H1 (cell line): ENCODE results near the gene DACT3. TPM values are rescaled to one million over a fixed set of nuclear protein-coding genes. Genes with fewer than 3 reads are reported as not detected.

Source experiments
- CTCF ChIA-PET: fragments of 300-600 bp; sonication (Branson Sonifier 250); formaldehyde crosslinking; loops from one replicate; lab custom pipeline; 2021; ENCODE audit not compliant: partially characterized antibody; lab: Charles Lee
- POLR2A ChIA-PET: fragments of 300-600 bp; sonication (Branson Sonifier 250); formaldehyde crosslinking; loops from one replicate; lab custom pipeline; 2021; ENCODE audit warnings: inconsistent platforms; ENCODE audit not compliant: partially characterized antibody; lab: Charles Lee
- DNase-seq, 2 experiments: peaks; one replicate each; pipeline versions ENCODE4 v3.0.0 to v3.0.0-alpha.2; 2010 to 2022; ENCODE audit warnings: low spot score in 2 of 2, low read depth in 1 of 2, mixed read lengths in 1 of 2
- FAIRE-seq: peaks from 2 replicates; lab custom pipeline; 2011; peaks lifted over from hg19 to GRCh38; lab: Jason Lieb, UNC
- H2AFZ ChIP-seq: 2 replicates; pipeline ENCODE4 v1.8.1; 2012; ENCODE audit warnings: low read length, inconsistent platforms
- H2AK5ac ChIP-seq: 2 replicates; pipeline ENCODE4 v1.6.1; 2013; ENCODE audit warnings: low read depth, low read length
- H2BK120ac ChIP-seq: replicated peaks from 2 replicates; pipeline ENCODE3; 2013; ENCODE audit warnings: low read depth, low read length, inconsistent platforms
- H2BK12ac ChIP-seq: 2 replicates; pipeline ENCODE4 v1.6.1; 2013; ENCODE audit warnings: low read depth, low read length
- H2BK15ac ChIP-seq: 2 replicates; pipeline ENCODE4 v1.6.1; 2013; ENCODE audit warnings: low read length
- H2BK20ac ChIP-seq: 2 replicates; pipeline ENCODE4 v1.6.1; 2013; ENCODE audit warnings: low read length
- H2BK5ac ChIP-seq: 2 replicates; pipeline ENCODE4 v1.6.1; 2013; ENCODE audit warnings: low read depth, low read length
- H3K14ac ChIP-seq: 2 replicates; pipeline ENCODE4 v1.6.1; 2013; ENCODE audit warnings: inconsistent platforms; ENCODE audit not compliant: insufficient read length
- H3K18ac ChIP-seq: 2 replicates; pipeline ENCODE4 v1.6.1; 2013; ENCODE audit warnings: low read length; ENCODE audit errors: extremely low read depth
- H3K23ac ChIP-seq: 2 replicates; pipeline ENCODE4 v1.6.1; 2013; ENCODE audit warnings: inconsistent platforms; ENCODE audit not compliant: insufficient read length
- H3K23me2 ChIP-seq: 2 replicates; pipeline ENCODE4 v1.6.1; 2013; ENCODE audit warnings: low read depth, low read length
- H3K27ac ChIP-seq: 2 replicates; pipeline ENCODE4 v1.6.1; 2011; ENCODE audit warnings: low read depth, low read length, inconsistent platforms
- H3K27me3 ChIP-seq, 4 experiments: replicated peaks in 1 of 4; 1 replicate in 1 of 4; 2 replicates in 3 of 4; pipeline versions ENCODE4 v1.6.1 to v1.8.1; 2011 to 2013; ENCODE audit warnings: low read length in 3 of 4, mild to moderate bottlenecking in 3 of 4, inconsistent platforms in 2 of 4, mixed read lengths in 2 of 4, moderate library complexity in 1 of 4; ENCODE audit not compliant: control insufficient read depth in 3 of 4, insufficient read depth in 3 of 4; ENCODE audit errors: extremely low read depth in 1 of 4
- H3K36me3 ChIP-seq, 4 experiments: 2 replicates each; pipeline versions ENCODE4 v1.6.1 to v1.8.1; 2011 to 2013; ENCODE audit warnings: mild to moderate bottlenecking in 4 of 4, low read length in 3 of 4, moderate library complexity in 2 of 4, control low read depth in 1 of 4, inconsistent platforms in 1 of 4; ENCODE audit not compliant: insufficient read depth in 4 of 4, control insufficient read depth in 2 of 4
- H3K4ac ChIP-seq: replicated peaks from 2 replicates; pipeline ENCODE3; 2013; ENCODE audit warnings: low read length, low read depth, mixed read lengths, inconsistent platforms; ENCODE audit not compliant: insufficient read length
- H3K4me1 ChIP-seq, 4 experiments: replicated peaks in 1 of 4; 1 replicate in 1 of 4; 2 replicates in 3 of 4; pipeline versions ENCODE4 v1.6.1 to v1.8.1; 2011 to 2013; ENCODE audit warnings: low read length in 3 of 4, inconsistent platforms in 2 of 4, mixed read lengths in 1 of 4; ENCODE audit not compliant: insufficient read depth in 4 of 4, control insufficient read depth in 3 of 4
- H3K4me2 ChIP-seq, 2 experiments: 2 replicates each; pipeline versions ENCODE4 v1.6.1 to v1.8.1; 2011 to 2013; ENCODE audit warnings: low read depth in 2 of 2, low read length in 2 of 2, control low read depth in 1 of 2, inconsistent platforms in 1 of 2, mild to moderate bottlenecking in 1 of 2; ENCODE audit not compliant: insufficient read depth in 1 of 2
- H3K4me3 ChIP-seq, 4 experiments: fragments of 200-600, 300-600 bp in 1 of 4; sonication (generic), shearing (Covaris generic), sonication (Bioruptor Twin) in 1 of 4; 2 replicates each; pipeline versions ENCODE4 v1.5.1 to v1.8.1; 2011 to 2016; ENCODE audit warnings: low read length in 4 of 4, low read depth in 3 of 4, control low read depth in 2 of 4, inconsistent platforms in 2 of 4, mild to moderate bottlenecking in 2 of 4, mixed read lengths in 1 of 4, moderate library complexity in 1 of 4; ENCODE audit not compliant: insufficient read depth in 2 of 4; ENCODE audit errors: extremely low read depth in 1 of 4
- H3K56ac ChIP-seq: replicated peaks from 2 replicates; pipeline ENCODE3; 2013; ENCODE audit warnings: low read depth, mild to moderate bottlenecking, mixed read lengths, low read length, inconsistent platforms; ENCODE audit not compliant: insufficient read length
- H3K79me1 ChIP-seq: 2 replicates; pipeline ENCODE4 v1.6.1; 2013; ENCODE audit warnings: low read depth, low read length, control low read depth
- H3K79me2 ChIP-seq, 2 experiments: 2 replicates each; pipeline versions ENCODE4 v1.6.1 to v1.8.1; 2012 to 2013; ENCODE audit warnings: low read length in 2 of 2, mild to moderate bottlenecking in 2 of 2, inconsistent platforms in 1 of 2; ENCODE audit not compliant: insufficient read depth in 2 of 2, control insufficient read depth in 1 of 2
- H3K9ac ChIP-seq, 4 experiments: replicated peaks in 1 of 4; 1 replicate in 1 of 4; 2 replicates in 3 of 4; pipeline versions ENCODE4 v1.6.1 to v1.8.1; 2011 to 2013; ENCODE audit warnings: low read depth in 3 of 4, low read length in 3 of 4, control low read depth in 2 of 4, mild to moderate bottlenecking in 2 of 4, moderate library complexity in 2 of 4, inconsistent platforms in 1 of 4; ENCODE audit errors: extremely low read depth in 1 of 4
- H3K9me3 ChIP-seq, 2 experiments: 2 replicates each; pipeline versions ENCODE4 v1.6.1 to v1.8.1; 2012 to 2013; ENCODE audit warnings: mild to moderate bottlenecking in 2 of 2, moderate library complexity in 2 of 2, control low read depth in 1 of 2, inconsistent platforms in 1 of 2, low read depth in 1 of 2, low read length in 1 of 2, mixed read lengths in 1 of 2; ENCODE audit not compliant: insufficient read depth in 2 of 2
- H4K20me1 ChIP-seq, 2 experiments: replicated peaks in 1 of 2; 2 replicates each; pipeline versions ENCODE3 to v1.8.1; 2011 to 2013; ENCODE audit warnings: inconsistent platforms in 2 of 2, low read length in 2 of 2, mild to moderate bottlenecking in 1 of 2; ENCODE audit not compliant: insufficient read depth in 2 of 2, control insufficient read depth in 1 of 2
- H4K5ac ChIP-seq: 2 replicates; pipeline ENCODE4 v1.6.1; 2013; ENCODE audit warnings: low read length, low read depth, mixed read lengths, inconsistent platforms; ENCODE audit not compliant: insufficient read length
- H4K8ac ChIP-seq: 2 replicates; pipeline ENCODE4 v1.8.0; 2013; ENCODE audit warnings: mild to moderate bottlenecking, moderate library complexity, low read length, inconsistent platforms; ENCODE audit not compliant: insufficient read depth; ENCODE audit errors: extremely low read depth
- H4K91ac ChIP-seq: replicated peaks from 2 replicates; pipeline ENCODE3; 2013; ENCODE audit warnings: low read length, mixed read lengths, inconsistent platforms; ENCODE audit not compliant: insufficient read length
- BCL11A ChIP-seq, 2 experiments: IDR thresholded peaks; one replicate each; pipeline ENCODE4 v1.6.1; 2011; ENCODE audit warnings: low read depth in 2 of 2, low read length in 2 of 2, mild to moderate bottlenecking in 2 of 2
- CBX5 ChIP-seq: fragments of 300-800, 300-1000 bp; sonication (generic); IDR thresholded peaks from 2 replicates; pipeline ENCODE4 v1.7.1; 2016; ENCODE audit warnings: antibody characterized with exemption, low read length, low read depth
- CBX8 ChIP-seq: fragments of 300-800, 300-1000 bp; sonication (generic); IDR thresholded peaks from 2 replicates; pipeline ENCODE4 v1.7.1; 2016; ENCODE audit warnings: low read depth, low read length, borderline replicate concordance
- CREB1 ChIP-seq: IDR thresholded peaks from 2 replicates; pipeline ENCODE4 v1.6.1; 2012; ENCODE audit warnings: inconsistent platforms
- GTF2F1 ChIP-seq: IDR thresholded peaks from 2 replicates; pipeline ENCODE4 v1.6.1; 2012; ENCODE audit warnings: low read depth, low read length, improper control_type of control experiment, borderline replicate concordance
- KDM4A ChIP-seq: IDR thresholded peaks from one replicate; pipeline ENCODE4 v1.7.1; 2012; ENCODE audit warnings: low read depth, mild to moderate bottlenecking, moderate library complexity, low read length, inconsistent platforms; ENCODE audit not compliant: severe bottlenecking
- POLR2AphosphoS5 ChIP-seq: IDR thresholded peaks from 2 replicates; pipeline ENCODE4 v1.6.1; 2011; ENCODE audit warnings: low read depth, low read length
- RBBP5 ChIP-seq: IDR thresholded peaks from 2 replicates; pipeline ENCODE4 v1.7.1; 2012; ENCODE audit warnings: low read depth, mild to moderate bottlenecking, inconsistent platforms, low read length, moderate library complexity, borderline replicate concordance
- RNF2 ChIP-seq: fragments of 200-900, 300-1000 bp; sonication (generic); IDR thresholded peaks from 2 replicates; pipeline ENCODE4 v1.7.1; 2016; ENCODE audit warnings: borderline replicate concordance, low read depth, mild to moderate bottlenecking, antibody characterized with exemption, low read length; ENCODE audit not compliant: poor library complexity, severe bottlenecking; ENCODE audit errors: missing control alignments
- SP1 ChIP-seq: IDR thresholded peaks from 2 replicates; pipeline ENCODE4 v1.6.1; 2011; ENCODE audit warnings: low read depth, low read length
- SP2 ChIP-seq: IDR thresholded peaks from 2 replicates; pipeline ENCODE4 v1.6.1; 2012; ENCODE audit warnings: mild to moderate bottlenecking, low read length, inconsistent platforms
- SRF ChIP-seq: IDR thresholded peaks from 2 replicates; pipeline ENCODE4 v1.6.1; 2011; ENCODE audit warnings: mild to moderate bottlenecking, low read depth, low read length, moderate library complexity
- TAF1 ChIP-seq: IDR thresholded peaks from 2 replicates; pipeline ENCODE4 v1.6.1; 2011; ENCODE audit warnings: mild to moderate bottlenecking, low read depth, low read length
- ZNF274 ChIP-seq: IDR thresholded peaks from 2 replicates; pipeline ENCODE4 v1.7.0; 2012; ENCODE audit warnings: low read length, borderline replicate concordance; ENCODE audit errors: extremely low read depth
- WGBS, 2 experiments: shearing (Covaris generic) in 1 of 2; methylation state at CpG; one replicate each; pipeline versions ENCODE4 v1.1.6 to v1.1.7; 2013 to 2015; ENCODE audit warnings: low lambda C conversion rate in 2 of 2, mixed read lengths in 2 of 2, inconsistent platforms in 1 of 2, low coverage in 1 of 2, missing lambda C conversion rate in 1 of 2; ENCODE audit not compliant: insufficient replicate concordance in 2 of 2, insufficient coverage in 1 of 2, insufficient read length in 1 of 2; ENCODE audit errors: extremely low coverage in 1 of 2, missing lambda C conversion rate in 1 of 2; 5-methylcytosine and 5-hydroxymethylcytosine counted together
- polyA plus RNA-seq, 7 experiments: library from polyadenylated mRNA; depleted of rRNA in 3 of 7; stranded (reverse) in 5 of 7; unstranded in 2 of 7; fragments of >200 nt in 5 of 7; fragments of 200-250 nt in 2 of 7; gene quantifications; 1 replicate in 5 of 7; 2 replicates in 1 of 7; 4 replicates in 1 of 7; pipeline versions ENCODE4 v1.2.1 to v1.2.3, GENCODE V29; 2011 to 2013; ENCODE audit warnings: missing spikeins in 2 of 7, mixed read lengths in 2 of 7
- total RNA-seq: library from RNA; stranded (reverse); fragmentation: NEBNext Ultra II Directional; extraction: Animal tissue kit (Norgen Biotek cat#: 25700); gene quantifications from 2 replicates; pipeline ENCODE4 v1.2.1, GENCODE V29; 2021

Gene DACT3
- total and polyA plus RNA-seq, 2 of the 8 experiments (the other 6 are each of a cell fraction or from before 2014, with no cell fraction given): 1.8 to 2.0 TPM

GRCh38 chr19:46623915-46624502 lies 37.0 kb downstream of the DACT3 start:
- no peak overlapping the region for H3K9ac ChIP-seq
- no peak overlapping the region for H4K91ac ChIP-seq
- H3K4ac ChIP-seq: no peak overlapping the region
- no peak overlapping the region for H2BK20ac ChIP-seq
- WGBS, 2 experiments: 90% methylated on average over 26 of the region's 35 CpGs; no CpG with 5 or more reads in 1 of the 2 experiments
- H3K23me2 ChIP-seq: no peaks in the 10 kb centered on the region
- ChIA-PET CTCF (interaction anchor here (0.6 to 15.6 kb wide), 5 partner anchors 4 to 37 kb away, joined by 3 to 341 read pairs (median 309); partner anchors contain the start of genes DACT3 and PTGIR), POLR2A (interaction anchor here (0.6 to 1.3 kb wide), 2 partner anchors 35 to 94 kb away, joined by 3 read pairs; no protein-coding TSS in a partner anchor)
- no peak overlapping the region for H3K4me2 ChIP-seq
- no peaks in the 10 kb centered on the region for H3K79me2 ChIP-seq
- no peaks in the 10 kb centered on the region for H3K79me1 ChIP-seq
- H4K5ac ChIP-seq: no peak overlapping the region
- no peak overlapping the region for H2AK5ac ChIP-seq
- no peaks in the 10 kb centered on the region for H4K20me1 ChIP-seq
- no peak overlapping the region for H3K56ac ChIP-seq
- H3K14ac ChIP-seq: no peak overlapping the region
- no peak overlapping the region for H4K8ac ChIP-seq
- no peak overlapping the region for H2BK12ac ChIP-seq
- H3K36me3 ChIP-seq: no peaks in the 10 kb centered on the region
- FAIRE-seq: no peak
- DNase-seq: no peak
- H3K9me3 ChIP-seq: no peaks in the 10 kb centered on the region
- no peak overlapping the region for H2BK5ac ChIP-seq
- peaks cover 0 to 12% (median 4%) of the 10 kb centered on the region in 4 experiments; a peak in 4 of 7 replicates for H3K4me1 ChIP-seq
- no peak overlapping the region for H2BK15ac ChIP-seq
- H3K18ac ChIP-seq: no peak overlapping the region
- no peaks in the 10 kb centered on the region for H3K27me3 ChIP-seq
- no peak overlapping the region for H3K27ac ChIP-seq
- no peak overlapping the region for H3K4me3 ChIP-seq
- no peak overlapping the region; the same call in 1 of the 2 replicates for H2AFZ ChIP-seq
- H2BK120ac ChIP-seq: no peak overlapping the region
- no peak overlapping the region for H3K23ac ChIP-seq
- TF ChIP-seq ZNF274: no peak
- TF ChIP-seq BCL11A (IDR thresholded peaks at IDR 0.05; ENCODE audit: low read depth in 2 of 2, low read length in 2 of 2): no peak
- no peak for TF ChIP-seq TAF1
- no peak for TF ChIP-seq GTF2F1
- TF ChIP-seq SP1: no peak
- no peak for TF ChIP-seq CREB1
- no peak for TF ChIP-seq CBX5
- TF ChIP-seq SP2: no peak
- no peak for TF ChIP-seq RBBP5
- TF ChIP-seq RNF2: no peak
- TF ChIP-seq POLR2AphosphoS5: no peak
- no peak for TF ChIP-seq KDM4A
- no peak for TF ChIP-seq SRF
- TF ChIP-seq CBX8: no peak
